ENCODE data around the gene HOXD4.

DNA sequence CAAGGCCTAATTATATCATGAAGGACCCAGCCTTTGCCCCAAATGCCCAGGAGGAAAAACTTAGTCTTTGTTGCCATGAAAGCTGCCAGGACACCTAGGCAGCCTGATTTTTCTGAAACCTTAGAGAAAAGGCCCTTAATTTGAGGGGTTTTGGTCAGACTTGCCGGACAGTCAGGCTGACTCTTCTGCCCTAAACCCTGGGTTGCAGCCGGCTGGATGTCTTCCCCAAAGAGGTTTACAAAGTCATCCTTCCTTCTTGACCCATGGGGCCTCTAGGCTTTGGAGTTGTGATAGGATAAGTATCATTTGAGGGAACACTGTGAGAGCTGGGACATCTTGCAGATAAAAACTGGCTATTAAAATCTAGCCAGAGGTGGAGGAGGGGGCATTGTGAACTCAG lies 34.7 kb downstream of the HOXD4 start:
- TF ChIP-seq, protein P1, sequence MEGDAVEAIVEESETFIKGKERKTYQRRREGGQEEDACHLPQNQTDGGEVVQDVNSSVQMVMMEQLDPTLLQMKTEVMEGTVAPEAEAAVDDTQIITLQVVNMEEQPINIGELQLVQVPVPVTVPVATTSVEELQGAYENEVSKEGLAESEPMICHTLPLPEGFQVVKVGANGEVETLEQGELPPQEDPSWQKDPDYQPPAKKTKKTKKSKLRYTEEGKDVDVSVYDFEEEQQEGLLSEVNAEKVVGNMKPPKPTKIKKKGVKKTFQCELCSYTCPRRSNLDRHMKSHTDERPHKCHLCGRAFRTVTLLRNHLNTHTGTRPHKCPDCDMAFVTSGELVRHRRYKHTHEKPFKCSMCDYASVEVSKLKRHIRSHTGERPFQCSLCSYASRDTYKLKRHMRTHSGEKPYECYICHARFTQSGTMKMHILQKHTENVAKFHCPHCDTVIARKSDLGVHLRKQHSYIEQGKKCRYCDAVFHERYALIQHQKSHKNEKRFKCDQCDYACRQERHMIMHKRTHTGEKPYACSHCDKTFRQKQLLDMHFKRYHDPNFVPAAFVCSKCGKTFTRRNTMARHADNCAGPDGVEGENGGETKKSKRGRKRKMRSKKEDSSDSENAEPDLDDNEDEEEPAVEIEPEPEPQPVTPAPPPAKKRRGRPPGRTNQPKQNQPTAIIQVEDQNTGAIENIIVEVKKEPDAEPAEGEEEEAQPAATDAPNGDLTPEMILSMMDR (IDR thresholded peaks at IDR 0.05), result no peak
- TF ChIP-seq POLR2A (IDR thresholded peaks at IDR 0.05), result no peak
- no peak for TF ChIP-seq EP300 (IDR thresholded peaks at IDR 0.05)
